GM23248 (cell line): ENCODE data around the gene TRIM49D2. TPM values are rescaled to one million over a fixed set of nuclear protein-coding genes. Genes with fewer than 3 reads are reported as not detected.
"Not testable (repeated sequence)": the region's sequence is repeated elsewhere in the genome, so short reads cannot be mapped to it uniquely, and the experiment has no call there.

Source experiments
- DNase-seq: peaks from one replicate; pipeline ENCODE4 v3.0.0-alpha.2; 2015
- H2AFZ ChIP-seq: fragments of 200-600 bp; sonication (generic); 2 replicates; pipeline ENCODE4 v1.6.1; 2016; ENCODE audit warnings: antibody characterized with exemption
- H3F3A ChIP-seq: fragments of 200-600 bp; sonication (generic); 2 replicates; pipeline ENCODE4 v1.6.1; 2016; ENCODE audit warnings: mild to moderate bottlenecking, antibody characterized with exemption, mixed run types; ENCODE audit not compliant: insufficient read depth
- H3K27ac ChIP-seq: fragments of 200-600 bp; sonication (generic); 2 replicates; pipeline ENCODE4 v1.5.1; 2016; ENCODE audit warnings: mild to moderate bottlenecking
- H3K27me3 ChIP-seq: fragments of 200-600 bp; sonication (generic); replicated peaks from 2 replicates; pipeline ENCODE4 v1.6.1; 2016; ENCODE audit warnings: mild to moderate bottlenecking; ENCODE audit not compliant: insufficient read depth
- H3K36me3 ChIP-seq: fragments of 200-600 bp; sonication (generic); 2 replicates; pipeline ENCODE4 v1.6.1; 2016; ENCODE audit warnings: low read depth, mild to moderate bottlenecking
- H3K4me1 ChIP-seq: fragments of 200-600 bp; sonication (generic); 2 replicates; pipeline ENCODE4 v1.6.1; 2016; ENCODE audit warnings: mild to moderate bottlenecking; ENCODE audit not compliant: insufficient read depth
- H3K4me2 ChIP-seq: fragments of 200-600 bp; sonication (generic); one replicate; pipeline ENCODE4 v1.6.1; 2016; ENCODE audit warnings: mild to moderate bottlenecking; ENCODE audit not compliant: unreplicated experiment
- H3K4me3 ChIP-seq: fragments of 200-600 bp; sonication (generic); 2 replicates; pipeline ENCODE4 v1.5.1; 2016; ENCODE audit warnings: mild to moderate bottlenecking
- H3K79me2 ChIP-seq: fragments of 200-600 bp; sonication (generic); 2 replicates; pipeline ENCODE4 v1.6.1; 2016; ENCODE audit warnings: mild to moderate bottlenecking; ENCODE audit not compliant: insufficient read depth
- H3K9ac ChIP-seq: fragments of 200-600 bp; sonication (generic); 2 replicates; pipeline ENCODE4 v1.6.1; 2016; ENCODE audit warnings: mild to moderate bottlenecking
- H3K9me2 ChIP-seq: fragments of 200-600 bp; sonication (generic); 2 replicates; pipeline ENCODE4 v1.6.1; 2016; ENCODE audit warnings: mixed run types, mild to moderate bottlenecking, moderate library complexity; ENCODE audit not compliant: insufficient read depth
- H3K9me3 ChIP-seq: fragments of 200-600 bp; sonication (generic); one replicate; pipeline ENCODE4 v1.6.1; 2017; ENCODE audit warnings: low read depth
- H4K20me1 ChIP-seq: fragments of 200-600 bp; sonication (generic); 2 replicates; pipeline ENCODE4 v1.6.0; 2016; ENCODE audit not compliant: insufficient read depth
- EZH2 ChIP-seq: fragments of 200-600 bp; sonication (generic); IDR thresholded peaks from 2 replicates; pipeline ENCODE4 v1.6.1; 2018; ENCODE audit warnings: antibody characterized with exemption, mild to moderate bottlenecking; ENCODE audit not compliant: insufficient read depth, poor library complexity, severe bottlenecking
- EZH2phosphoT487 ChIP-seq: fragments of 200-600 bp; sonication (generic); IDR thresholded peaks from 2 replicates; pipeline ENCODE4 v1.6.1; 2018; ENCODE audit warnings: antibody characterized with exemption, moderate library complexity, mild to moderate bottlenecking, low read depth; ENCODE audit not compliant: insufficient read depth
- WGBS, 2 experiments: methylation state at CpG; one replicate each; pipeline ENCODE4 v1.1.6; 2015 to 2017; ENCODE audit warnings: low lambda C conversion rate in 2 of 2, low coverage in 1 of 2; ENCODE audit errors: missing lambda C conversion rate in 2 of 2; 5-methylcytosine and 5-hydroxymethylcytosine counted together
- in situ Hi-C: fragments of 300-500 bp; cut with MboI; formaldehyde crosslinking; loops from 2 replicates; pipeline ENCODE4 v1.15.0; 2020
- polyA plus RNA-seq: library from polyadenylated mRNA; unstranded; fragments of >200 nt; fragmentation: Nextera tagmentation; extraction: Ambion mirVana; gene quantifications from 2 replicates; pipeline ENCODE4 v1.2.1, GENCODE V29; 2016
- total RNA-seq: library from RNA; depleted of rRNA; stranded (reverse); fragments of >200 nt; shearing (Covaris generic); gene quantifications from 2 replicates; pipeline ENCODE4 v1.2.3, GENCODE V29; 2014; rRNA removed

TRIM49D2 gene
- total RNA-seq = not detected in 2 replicates
- not detected in 2 replicates for polyA plus RNA-seq

GRCh38 chr11:89923764-89924163 lies at the start of gene TRIM49D2:
Gene TRIM49D2, plus strand, starts transcription at chr11:89924064. Its CDS starts 2,698 bp downstream, at chr11:89926762.
- H3K4me1 ChIP-seq, H3K4me2 ChIP-seq, H3K79me2 ChIP-seq, H3K9ac ChIP-seq, H3K36me3 ChIP-seq, H3F3A ChIP-seq, H3K27me3 ChIP-seq, in situ Hi-C loops, H3K9me3 ChIP-seq, DNase-seq, H3K27ac ChIP-seq, H4K20me1 ChIP-seq, H2AFZ ChIP-seq, H3K4me3 ChIP-seq, H3K9me2 ChIP-seq: not testable (repeated sequence)
- WGBS, 2 experiments = 28 to 56% methylated on average over 2 of the region's 6 CpGs

GRCh38 chr11:89877511-89877910 lies 46.4 kb upstream of the TRIM49D2 start:
- H3K9me2 ChIP-seq, H3K36me3 ChIP-seq, H2AFZ ChIP-seq, H3F3A ChIP-seq, H4K20me1 ChIP-seq, H3K27ac ChIP-seq, H3K4me3 ChIP-seq, H3K9me3 ChIP-seq, DNase-seq, H3K27me3 ChIP-seq, H3K4me1 ChIP-seq, in situ Hi-C loops, H3K9ac ChIP-seq, H3K79me2 ChIP-seq, H3K4me2 ChIP-seq: not testable (repeated sequence)
- 33 to 61% methylated on average over 5 to 6 of the region's 6 CpGs for WGBS, 2 experiments

GRCh38 chr11:89893245-89893644 lies 30.6 kb upstream of the TRIM49D2 start:
- WGBS, 2 experiments = 16 to 28% methylated on average over 3 of the region's 3 CpGs
- H3K4me3 ChIP-seq, H3K4me1 ChIP-seq, H3K27me3 ChIP-seq, H4K20me1 ChIP-seq, in situ Hi-C loops, H2AFZ ChIP-seq, H3K79me2 ChIP-seq, H3K4me2 ChIP-seq, H3K27ac ChIP-seq, H3K9ac ChIP-seq, H3F3A ChIP-seq, DNase-seq, H3K36me3 ChIP-seq, H3K9me2 ChIP-seq, H3K9me3 ChIP-seq: not testable (repeated sequence)

GRCh38 chr11:89900809-89901208 lies 23.1 kb upstream of the TRIM49D2 start:
- H3K9me2 ChIP-seq, H3K4me1 ChIP-seq, H3K9ac ChIP-seq, H3K79me2 ChIP-seq, H4K20me1 ChIP-seq, H3K4me2 ChIP-seq, H3K27me3 ChIP-seq, H3F3A ChIP-seq, H3K9me3 ChIP-seq, DNase-seq, H3K36me3 ChIP-seq, H2AFZ ChIP-seq, H3K27ac ChIP-seq, H3K4me3 ChIP-seq, in situ Hi-C loops: not testable (repeated sequence)
- 24% methylated on average over 4 of the region's 14 CpGs; no CpG with 5 or more reads in 1 of the 2 experiments for WGBS, 2 experiments

- H3K27me3 ChIP-seq = no peaks in the 10 kb centered on the region
- TF ChIP-seq EZH2 = no peak
- TF ChIP-seq EZH2phosphoT487 = no peak
- no peak within 1 kb of the TSS for H3K27ac ChIP-seq
- no peaks in the 10 kb centered on the region for H4K20me1 ChIP-seq
- H3K9me2 ChIP-seq = no peaks in the 10 kb centered on the region
- H3K9me3 ChIP-seq = no peaks in the 10 kb centered on the region
- H3K4me2 ChIP-seq = no peak within 1 kb of the TSS
- no peak within 1 kb of the TSS for H3K4me3 ChIP-seq
- H2AFZ ChIP-seq = no peak within 1 kb of the TSS
- no peaks in the 10 kb centered on the region for H3F3A ChIP-seq
- in situ Hi-C loops = no loop called here
- no peaks in the 10 kb centered on the region for H3K4me1 ChIP-seq
- H3K9ac ChIP-seq = no peak within 1 kb of the TSS
- 7% methylated on average over 3 of the region's 3 CpGs for WGBS, 2 experiments
- H3K36me3 ChIP-seq = no peaks in the 10 kb centered on the region
- DNase-seq = no peak
- no peaks in the 10 kb centered on the region for H3K79me2 ChIP-seq
These were observed 1.6 kb upstream of the TRIM49D2 start, which contains the start of gene TRIM49D1 for GRCh38 chr11:89922195-89922660. Gene TRIM49D1, minus strand, starts transcription at chr11:89922245. Its CDS starts 4,535 bp downstream, at chr11:89917710.

- H3K4me3 ChIP-seq, in situ Hi-C loops, H3K4me1 ChIP-seq, H3K79me2 ChIP-seq, H3K36me3 ChIP-seq, H3K27me3 ChIP-seq, H3F3A ChIP-seq, H3K27ac ChIP-seq, H3K9me3 ChIP-seq, H4K20me1 ChIP-seq, H3K4me2 ChIP-seq, H3K9ac ChIP-seq, DNase-seq, H2AFZ ChIP-seq, H3K9me2 ChIP-seq: not testable (repeated sequence)
- 44 to 53% methylated on average over 4 to 6 of the region's 6 CpGs for WGBS, 2 experiments
These were observed 37.0 kb downstream of the TRIM49D2 start for GRCh38 chr11:89960833-89961232.

- DNase-seq, H3K36me3 ChIP-seq, H3F3A ChIP-seq, in situ Hi-C loops, H3K79me2 ChIP-seq, H3K9ac ChIP-seq, H3K4me2 ChIP-seq, H3K9me2 ChIP-seq, H3K27ac ChIP-seq, H3K4me3 ChIP-seq, H3K4me1 ChIP-seq, H4K20me1 ChIP-seq, H3K27me3 ChIP-seq, H2AFZ ChIP-seq, H3K9me3 ChIP-seq: not testable (repeated sequence)
- no CpG with 5 or more reads among the region's 4 CpGs for WGBS, 2 experiments
These were observed 41.9 kb downstream of the TRIM49D2 start, which contains the start of gene TRIM64 for GRCh38 chr11:89965737-89966136. Gene TRIM64, plus strand, starts transcription at chr11:89966037. Its CDS starts 2,467 bp downstream, at chr11:89968504.
